Lower leg skin (tissue), 4 donors: ENCODE measurements around the gene VIPAS39. TPM values are rescaled to one million over a fixed set of nuclear protein-coding genes. Genes with fewer than 3 reads are reported as not detected.

ENCODE experiments used
- DNase-seq, 2 donors: peaks; one replicate each; pipeline ENCODE4 v3.0.0-alpha.2; 2019; ENCODE audit warnings: low spot score in 2 of 2
- H3K4me3 ChIP-seq: fragments of 200-600 bp; sonication (generic); 2 replicates; pipeline ENCODE4 v1.5.1; 2017; ENCODE audit warnings: mild to moderate bottlenecking, low read depth; ENCODE audit not compliant: poor library complexity, severe bottlenecking
- CTCF ChIP-seq, 3 donors: fragments of 450-650 bp; IDR thresholded peaks; one replicate each; pipeline ENCODE4 v1.5.1; 2016; ENCODE audit warnings: antibody characterized with exemption in 3 of 3, mild to moderate bottlenecking in 3 of 3, moderate library complexity in 2 of 3
- POLR2A ChIP-seq, 2 donors: fragments of 450-650 bp; IDR thresholded peaks; one replicate each; pipeline ENCODE4 v1.6.1; 2016 to 2017; ENCODE audit warnings: antibody characterized with exemption in 2 of 2, mild to moderate bottlenecking in 1 of 2, moderate library complexity in 1 of 2
- WGBS, 2 donors: methylation state at CpG; one replicate each; pipeline ENCODE4 v1.1.5; 2018; 5-methylcytosine and 5-hydroxymethylcytosine counted together
- intact Hi-C: fragments of 100-400 bp; cut with DNase I; formaldehyde crosslinking; loops from one replicate; pipeline ENCODE4 v1.15.0; 2023; ENCODE audit warnings: low total_unique reads
- total RNA-seq, 4 donors: library from RNA; depleted of rRNA; stranded (reverse); fragments of >200 nt; gene quantifications; one replicate each; pipeline ENCODE4 v1.1.0, GENCODE V29; 2016

VIPAS39 gene
- total RNA-seq, 4 donors from 2014 or later, result 12.9 to 18.4 (median 15.9) TPM

DNA sequence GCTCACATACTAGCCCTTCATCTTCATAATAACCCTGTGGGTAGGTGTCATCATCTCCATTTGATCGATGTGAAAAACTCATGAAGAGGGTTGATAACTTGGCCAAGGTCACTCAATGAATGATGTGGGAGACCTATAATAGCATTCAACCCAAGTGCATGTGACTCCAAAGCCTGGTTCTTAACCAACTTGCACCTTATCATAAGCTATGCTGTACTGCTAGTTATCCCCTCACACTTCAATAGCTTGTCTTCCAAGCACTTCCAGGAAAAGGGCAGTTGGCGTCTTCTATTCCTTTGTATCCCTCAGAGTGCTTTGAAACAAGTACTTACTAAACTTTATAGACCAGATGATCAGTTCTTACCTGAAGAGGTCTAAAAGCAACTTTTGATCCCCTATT, 15.2 kb downstream of the VIPAS39 start:
- TF ChIP-seq POLR2A (IDR thresholded peaks at IDR 0.05) (no peak), CTCF (IDR thresholded peaks at IDR 0.05) (no peak)
- 97 to 100% methylated on average over 2 of the region's 2 CpGs for WGBS, 2 donors
- no peak overlapping the region for H3K4me3 ChIP-seq
- no peak for DNase-seq
- intact Hi-C loops, result no loop called here

- H3K4me3 ChIP-seq, result no peak overlapping the region
- intact Hi-C loops, result no loop called here
- DNase-seq, result no peak
- TF ChIP-seq POLR2A (IDR thresholded peaks at IDR 0.05) (no peak), CTCF (IDR thresholded peaks at IDR 0.05) (no peak)
- 90 to 92% methylated on average over 4 of the region's 4 CpGs for WGBS, 2 donors
Measured at GRCh38 chr14:77439861-77440260, 17.5 kb downstream of the VIPAS39 start.

- WGBS, 2 donors, result 96 to 99% methylated on average over 1 of the region's 1 CpG
- no peak for TF ChIP-seq CTCF (IDR thresholded peaks at IDR 0.05)
- TF ChIP-seq POLR2A (IDR thresholded peaks at IDR 0.05), result no peak
- no peak overlapping the region for H3K4me3 ChIP-seq
- intact Hi-C loops, result no loop called here
- DNase-seq, result no peak
Measured at GRCh38 chr14:77438596-77438995, 18.8 kb downstream of the VIPAS39 start.

GRCh38 chr14:77436042-77436441, 21.4 kb downstream of the VIPAS39 start:
- 97 to 98% methylated on average over 3 of the region's 3 CpGs for WGBS, 2 donors
- TF ChIP-seq CTCF (IDR thresholded peaks at IDR 0.05), result no peak
- no peak for TF ChIP-seq POLR2A (IDR thresholded peaks at IDR 0.05)
- intact Hi-C loops, result no loop called here
- H3K4me3 ChIP-seq, result no peak overlapping the region
- DNase-seq, result no peak

- WGBS, 2 donors, result 95 to 96% methylated on average over 3 of the region's 3 CpGs
- no peak for DNase-seq
- TF ChIP-seq CTCF (IDR thresholded peaks at IDR 0.05) (no peak), POLR2A (IDR thresholded peaks at IDR 0.05) (no peak)
- H3K4me3 ChIP-seq, result no peak overlapping the region
- intact Hi-C loops, result no loop called here
Measured at GRCh38 chr14:77426396-77426795, 31.0 kb downstream of the VIPAS39 start.

- DNase-seq, result no peak
- H3K4me3 ChIP-seq, result no peak overlapping the region
- TF ChIP-seq POLR2A (IDR thresholded peaks at IDR 0.05), result no peak
- no peak for TF ChIP-seq CTCF (IDR thresholded peaks at IDR 0.05)
- intact Hi-C loops, result no loop called here
- 95 to 97% methylated on average over 3 of the region's 3 CpGs for WGBS, 2 donors
Measured at GRCh38 chr14:77424862-77425261, 32.5 kb downstream of the VIPAS39 start.
